ENCODE measurements around the gene LMAN2L. TPM values are rescaled to one million over a fixed set of nuclear protein-coding genes. Genes with fewer than 3 reads are reported as not detected.

LMAN2L gene
- total and polyA plus RNA-seq, 2 of the 8 experiments (the other 6 are each of a cell fraction or from before 2014, with no cell fraction given) = 14.3 to 17.6 TPM

DNA sequence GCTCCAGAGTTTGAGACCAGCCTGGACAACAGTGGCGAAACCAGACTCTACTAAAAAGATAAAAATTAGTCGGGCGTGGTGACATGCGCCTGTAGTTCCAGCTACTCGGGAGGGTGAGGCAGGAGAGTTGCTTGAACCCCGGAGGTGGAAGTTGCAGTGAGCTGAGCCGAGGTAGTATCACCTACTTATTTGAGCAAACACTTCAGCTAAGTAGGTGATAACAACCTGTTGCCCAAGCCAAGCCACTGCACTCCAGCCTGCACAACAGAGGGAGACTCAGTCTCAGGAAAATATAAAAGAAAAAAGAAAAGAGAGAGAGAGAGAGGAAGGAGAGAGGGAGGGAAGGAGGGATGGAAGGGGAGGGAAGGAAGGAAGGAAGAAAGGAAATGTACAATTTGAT, 76.0 kb downstream of the LMAN2L start:
- 93% methylated on average over 7 of the region's 7 CpGs; no CpG with 5 or more reads in 1 of the 2 experiments for WGBS, 2 experiments (ENCODE audit: extremely low coverage in 1 of 2, insufficient coverage in 1 of 2, insufficient read length in 1 of 2, insufficient replicate concordance in 2 of 2, low coverage in 1 of 2, low lambda C conversion rate in 2 of 2, missing lambda C conversion rate in 1 of 2)
- ChIA-PET POLR2A (ENCODE audit: partially characterized antibody) (interaction anchor here (0.8 to 1.0 kb wide), 2 partner anchors 14 to 18 kb away, joined by 3 read pairs; no protein-coding TSS in a partner anchor), CTCF (ENCODE audit: partially characterized antibody) (interaction anchor here (0.9 to 1.9 kb wide), 2 partner anchors 12 to 23 kb away, joined by 3 to 6 read pairs; no protein-coding TSS in a partner anchor)
- H4K91ac ChIP-seq (replicated peaks; ENCODE audit: insufficient read length, low read length) = no peak overlapping the region
- H3K4ac ChIP-seq (replicated peaks; ENCODE audit: insufficient read length, low read depth, low read length) = no peak overlapping the region
- no peak overlapping the region for H4K8ac ChIP-seq (ENCODE audit: extremely low read depth, insufficient read depth, low read length)
- no peak overlapping the region for H3K14ac ChIP-seq (ENCODE audit: insufficient read length)
- no peak overlapping the region for H3K27ac ChIP-seq (ENCODE audit: low read depth, low read length)
- H3K4me2 ChIP-seq (ENCODE audit: insufficient read depth in 1 of 2, low read depth in 2 of 2, low read length in 2 of 2) = no peak overlapping the region
- no peaks in the 10 kb centered on the region for H4K20me1 ChIP-seq (replicated peaks in 1 of 2; ENCODE audit: control insufficient read depth in 1 of 2, insufficient read depth in 2 of 2, low read length in 2 of 2)
- no peak overlapping the region for H3K23ac ChIP-seq (ENCODE audit: insufficient read length)
- H3K23me2 ChIP-seq (ENCODE audit: low read depth, low read length) = no peaks in the 10 kb centered on the region
- no peak overlapping the region for H2AFZ ChIP-seq (ENCODE audit: low read length)
- H3K27me3 ChIP-seq (replicated peaks in 1 of 4; ENCODE audit: control insufficient read depth in 3 of 4, extremely low read depth in 1 of 4, insufficient read depth in 3 of 4, low read length in 3 of 4) = no peaks in the 10 kb centered on the region
- H4K5ac ChIP-seq (ENCODE audit: insufficient read length, low read depth, low read length) = no peak overlapping the region
- H3K18ac ChIP-seq (ENCODE audit: extremely low read depth, low read length) = no peak overlapping the region
- H2BK5ac ChIP-seq (ENCODE audit: low read depth, low read length) = no peak overlapping the region
- no peak overlapping the region for H3K4me3 ChIP-seq (ENCODE audit: extremely low read depth in 1 of 4, insufficient read depth in 2 of 4, low read depth in 3 of 4, low read length in 4 of 4)
- H2AK5ac ChIP-seq (ENCODE audit: low read depth, low read length) = no peak overlapping the region
- H2BK20ac ChIP-seq (ENCODE audit: low read length) = no peak overlapping the region
- FAIRE-seq (no peak), DNase-seq (ENCODE audit: low read depth in 1 of 2, low spot score in 2 of 2) (no peak)
- H3K9ac ChIP-seq (replicated peaks in 1 of 4; ENCODE audit: extremely low read depth in 1 of 4, low read depth in 3 of 4, low read length in 3 of 4) = no peak overlapping the region
- no peak for TF ChIP-seq SP2 (IDR thresholded peaks at IDR 0.05; ENCODE audit: low read length)
- H2BK12ac ChIP-seq (ENCODE audit: low read depth, low read length) = no peak overlapping the region
- H2BK15ac ChIP-seq (ENCODE audit: low read length) = no peak overlapping the region
- no peaks in the 10 kb centered on the region for H3K79me1 ChIP-seq (ENCODE audit: low read depth, low read length)
- H3K9me3 ChIP-seq (ENCODE audit: insufficient read depth in 2 of 2, low read depth in 1 of 2, low read length in 1 of 2) = peaks cover 0 to 4% of the 10 kb centered on the region in 2 experiments; a peak in 2 of 4 replicates
- H3K56ac ChIP-seq (replicated peaks; ENCODE audit: insufficient read length, low read depth, low read length) = no peak overlapping the region
- no peak overlapping the region for H2BK120ac ChIP-seq (replicated peaks; ENCODE audit: low read depth, low read length)
- H3K79me2 ChIP-seq (ENCODE audit: control insufficient read depth in 1 of 2, insufficient read depth in 2 of 2, low read length in 2 of 2) = no peaks in the 10 kb centered on the region
- H3K36me3 ChIP-seq (ENCODE audit: control insufficient read depth in 2 of 4, insufficient read depth in 4 of 4, low read length in 3 of 4) = no peaks in the 10 kb centered on the region
- H3K4me1 ChIP-seq (replicated peaks in 1 of 4; ENCODE audit: control insufficient read depth in 3 of 4, insufficient read depth in 4 of 4, low read length in 3 of 4) = no peaks in the 10 kb centered on the region; a peak in 1 of 7 replicates

Data from H1 (cell line).